Omental fat pad (tissue), 4 donors: Measurements from ENCODE around the gene ADNP. TPM values are rescaled to one million over a fixed set of nuclear protein-coding genes. Genes with fewer than 3 reads are reported as not detected.

Experiments used
- ATAC-seq: fragments of 150-250 bp; one replicate; pipeline ENCODE4 v1.9.1; 2016; ENCODE audit warnings: mild to moderate bottlenecking, moderate library complexity; ENCODE audit not compliant: low FRiP score
- DNase-seq: peaks from one replicate; pipeline ENCODE4 v3.0.0-alpha.2; 2019; ENCODE audit warnings: low spot score
- CTCF ChIP-seq, 3 donors: fragments of 450-650 bp; IDR thresholded peaks; one replicate each; pipeline ENCODE4 v1.5.1; 2016 to 2017; ENCODE audit warnings: antibody characterized with exemption in 3 of 3, mild to moderate bottlenecking in 3 of 3, moderate library complexity in 2 of 3
- total RNA-seq, 4 donors: library from RNA; depleted of rRNA; stranded (reverse); fragments of >200 nt; gene quantifications; one replicate each; pipeline ENCODE4 v1.1.0, GENCODE V29; 2016

ADNP gene
- total RNA-seq, 4 donors from 2014 or later: 42.2 to 65.9 (median 47.3) TPM

- DNase-seq: no peak
- TF ChIP-seq CTCF (IDR thresholded peaks at IDR 0.05): no peak
- ATAC-seq: no peak
Observed at GRCh38 chr20:50953821-50954220, 22.6 kb upstream of the ADNP start.

GRCh38 chr20:50953196-50953595 lies 22.0 kb upstream of the ADNP start:
- DNase-seq (no peak), ATAC-seq (no peak)
- TF ChIP-seq CTCF (IDR thresholded peaks at IDR 0.05): no peak

- no peak for TF ChIP-seq CTCF (IDR thresholded peaks at IDR 0.05)
- no peak for ATAC-seq
Observed at GRCh38 chr20:50948132-50948785, 17.0 kb upstream of the ADNP start.

GRCh38 chr20:50943069-50943468 lies 11.8 kb upstream of the ADNP start:
- TF ChIP-seq CTCF (IDR thresholded peaks at IDR 0.05): no peak
- no peak for ATAC-seq

More at GRCh38 chr20:50948132-50948785, 17.0 kb upstream of the ADNP start:
- DNase-seq: no peak

GRCh38 chr20:50933589-50933988 lies 2.4 kb upstream of the ADNP start:
- ATAC-seq (no peak), DNase-seq (no peak)
- no peak for TF ChIP-seq CTCF (IDR thresholded peaks at IDR 0.05)

More at GRCh38 chr20:50943069-50943468, 11.8 kb upstream of the ADNP start:
- DNase-seq: no peak

GRCh38 chr20:50932691-50933280 lies 1.5 kb upstream of the ADNP start:
- TF ChIP-seq CTCF (IDR thresholded peaks at IDR 0.05): no peak
- ATAC-seq (no peak), DNase-seq (no peak)

GRCh38 chr20:50932016-50932485 lies 814 bp upstream of the ADNP start:
- DNase-seq: no peak
- TF ChIP-seq CTCF (IDR thresholded peaks at IDR 0.05): no peak
- ATAC-seq: no peak
